NB4 (cell line): Measurements from ENCODE around the gene LRRC32.

ENCODE experiments used
- CTCF ChIP-seq: IDR thresholded peaks from one replicate; pipeline ENCODE4 v1.5.1; 2012; ENCODE audit warnings: low read depth, low read length
- MAX ChIP-seq: IDR thresholded peaks from 2 replicates; pipeline ENCODE4 v1.6.1; 2011; ENCODE audit warnings: low read depth, low read length

- TF ChIP-seq MAX (no peak), CTCF (no peak)
Measured at GRCh38 chr11:76701294-76702040, 30.9 kb upstream of the LRRC32 start.
